Activated gamma-delta T cell (primary cell): Measurements from ENCODE around the gene RIC1.
"Not testable (repeated sequence)": the region's sequence is repeated elsewhere in the genome, so short reads cannot be mapped to it uniquely, and the experiment has no call there.

ENCODE experiments used
- DNase-seq: peaks from one replicate; lab custom pipeline; 2025; lab: John Stamatoyannopoulos, UW

The RIC1 gene

DNA sequence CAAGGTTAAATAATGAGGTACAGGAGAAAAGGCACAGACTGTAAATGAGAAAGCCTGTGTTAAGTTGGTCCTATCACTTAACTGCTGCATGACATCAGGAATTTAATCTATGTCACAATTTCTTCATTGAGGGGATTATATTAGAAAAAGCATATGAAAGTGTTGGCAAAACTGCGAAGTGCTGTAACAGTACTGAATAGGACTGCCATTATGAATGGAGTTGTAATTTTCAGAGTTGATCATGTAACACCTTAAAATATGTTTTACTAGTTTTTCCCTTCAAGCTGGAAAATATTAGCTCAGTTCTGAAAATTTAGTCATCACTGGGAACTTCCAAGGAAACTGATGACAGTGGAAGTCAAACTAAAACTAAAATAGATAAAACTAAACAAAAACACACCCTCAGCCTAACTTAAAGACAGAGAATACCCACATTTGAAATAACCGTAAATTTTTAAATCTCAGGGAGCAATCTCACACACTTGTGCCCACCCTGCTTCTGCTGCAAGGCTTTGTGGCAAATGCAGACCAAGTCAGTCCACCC lies 158.9 kb downstream of the RIC1 start:
- no peak for DNase-seq

DNA sequence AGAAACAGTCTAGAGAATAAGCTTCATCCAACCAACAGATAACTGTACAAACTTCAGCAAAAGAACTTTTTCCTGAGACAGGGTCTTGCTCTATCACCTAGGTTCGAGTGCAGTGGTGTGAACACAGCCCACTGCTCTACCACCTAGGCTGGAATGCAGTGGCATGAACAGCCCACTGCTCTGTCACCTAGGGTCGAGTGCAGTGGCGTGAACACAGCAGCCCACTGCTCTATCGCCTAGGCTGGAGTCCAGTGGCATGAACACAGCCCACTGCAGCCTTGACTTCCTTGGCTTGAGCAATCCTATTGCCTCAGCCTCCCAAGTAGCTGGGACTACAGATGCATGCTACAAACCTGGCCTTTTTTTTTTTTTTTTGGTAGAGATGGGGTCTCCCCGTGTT lies 160.6 kb downstream of the RIC1 start:
- no peak for DNase-seq

DNA sequence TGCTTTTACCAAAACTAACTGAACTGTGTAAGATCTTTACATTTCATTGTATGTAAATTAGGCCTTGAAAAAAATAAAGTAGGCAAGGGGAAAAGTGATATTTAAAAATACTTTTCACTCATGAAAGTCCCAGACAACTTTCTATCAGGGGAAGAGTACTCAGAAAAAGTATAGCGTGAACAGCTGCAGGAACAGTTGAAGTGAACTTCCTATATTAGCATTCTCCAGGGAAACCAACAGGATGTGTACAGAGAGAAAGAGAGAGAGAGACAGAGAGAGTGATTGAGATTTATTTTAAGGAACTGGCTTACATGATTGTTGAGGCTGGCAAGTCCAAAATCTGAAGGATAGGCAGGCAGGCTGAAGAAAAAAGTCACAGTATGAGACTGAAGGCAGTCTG lies 162.0 kb downstream of the RIC1 start:
- no peak for DNase-seq

DNA sequence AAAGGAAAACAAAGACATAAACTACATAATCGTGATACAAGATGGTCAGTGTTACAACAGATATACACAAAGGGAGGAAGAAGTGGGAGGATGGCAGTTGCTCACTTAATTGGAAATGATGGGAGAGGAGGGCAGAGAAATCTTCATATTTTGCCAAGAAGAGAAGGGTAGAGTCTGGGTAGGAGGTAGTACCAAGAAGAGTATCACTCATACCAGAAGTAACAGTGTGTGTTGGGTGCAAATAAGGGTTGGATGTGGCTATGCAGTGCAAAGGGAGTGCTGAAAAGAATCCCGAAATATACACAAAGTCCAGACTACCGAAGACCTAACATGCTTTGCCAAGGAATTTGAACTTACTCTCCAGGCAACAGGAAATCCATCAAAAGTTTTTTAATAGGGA lies 163.0 kb downstream of the RIC1 start:
- no peak for DNase-seq

DNA sequence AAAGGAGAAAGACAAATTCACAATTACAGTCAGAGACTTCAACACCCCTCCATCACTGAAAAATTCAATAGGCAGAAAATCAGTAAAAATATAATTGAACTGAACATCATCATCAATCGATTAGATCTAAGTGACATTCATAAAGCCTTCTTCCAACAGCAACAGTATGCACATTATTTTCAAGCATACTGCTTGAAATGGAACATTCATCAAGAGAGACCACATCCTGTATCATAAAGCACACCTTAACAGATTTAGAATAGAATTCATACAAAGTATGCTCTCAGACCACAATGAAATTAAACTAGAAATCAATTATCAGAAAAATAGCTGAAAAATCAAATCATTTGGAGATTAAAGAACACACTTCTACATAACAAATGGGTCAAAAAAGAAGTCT lies 164.9 kb downstream of the RIC1 start:
- no peak for DNase-seq

DNA sequence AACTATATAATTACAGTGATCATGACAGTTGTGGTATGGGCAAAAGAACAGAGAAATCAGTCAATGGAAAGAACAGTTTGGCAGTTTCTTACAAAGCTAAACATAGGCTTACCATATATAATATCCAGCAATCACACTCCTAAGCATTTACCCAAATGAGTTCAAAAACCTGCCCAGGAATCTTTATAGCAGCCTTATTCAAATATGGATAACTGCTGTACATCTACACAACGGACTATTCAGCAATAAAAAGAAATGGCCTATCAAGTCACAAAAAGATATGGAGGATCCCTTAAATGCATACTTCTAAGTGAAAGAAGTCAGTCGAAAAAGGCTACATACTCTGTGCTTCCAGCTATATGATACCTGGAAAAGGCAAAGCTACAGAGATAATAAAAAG lies 167.4 kb downstream of the RIC1 start:
- DNase-seq, result no peak

DNA sequence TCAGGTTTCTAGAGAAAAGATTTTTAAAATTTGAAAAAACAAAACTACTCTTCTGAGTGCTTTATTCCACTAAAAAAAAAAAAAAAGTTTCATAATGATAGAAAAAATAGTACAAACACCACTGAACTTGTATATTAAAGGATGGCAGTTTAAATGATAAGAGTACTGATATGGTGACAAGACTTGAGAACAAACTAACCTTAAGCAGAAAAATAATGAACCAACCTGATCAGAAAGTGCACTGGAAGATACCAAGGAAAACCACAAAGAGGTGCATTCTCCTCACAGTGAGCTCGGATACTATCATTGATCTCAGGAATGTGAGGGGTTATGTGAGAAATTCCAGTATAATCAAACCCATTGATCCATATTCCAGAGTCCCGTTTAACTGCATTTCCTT lies 169.7 kb downstream of the RIC1 start:
- no peak for DNase-seq

DNA sequence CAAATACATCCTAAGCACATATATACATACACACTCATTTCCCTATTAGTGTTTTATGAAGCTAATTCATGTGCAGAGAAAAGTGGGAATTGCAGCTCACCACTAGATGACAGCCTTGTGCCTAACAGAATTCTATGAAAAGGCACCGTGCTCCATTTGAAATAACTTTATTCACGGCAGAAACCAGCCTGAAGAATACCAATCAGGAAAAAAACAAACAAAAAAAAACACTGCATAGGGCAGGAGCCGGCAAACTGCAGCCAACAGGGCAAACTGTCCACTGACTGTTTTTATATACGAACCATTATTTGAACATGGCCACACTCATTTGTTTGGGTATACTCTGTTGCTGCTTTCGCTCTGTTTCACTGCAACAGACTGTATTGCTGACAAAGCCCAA lies 170.4 kb downstream of the RIC1 start:
- no peak for DNase-seq

DNA sequence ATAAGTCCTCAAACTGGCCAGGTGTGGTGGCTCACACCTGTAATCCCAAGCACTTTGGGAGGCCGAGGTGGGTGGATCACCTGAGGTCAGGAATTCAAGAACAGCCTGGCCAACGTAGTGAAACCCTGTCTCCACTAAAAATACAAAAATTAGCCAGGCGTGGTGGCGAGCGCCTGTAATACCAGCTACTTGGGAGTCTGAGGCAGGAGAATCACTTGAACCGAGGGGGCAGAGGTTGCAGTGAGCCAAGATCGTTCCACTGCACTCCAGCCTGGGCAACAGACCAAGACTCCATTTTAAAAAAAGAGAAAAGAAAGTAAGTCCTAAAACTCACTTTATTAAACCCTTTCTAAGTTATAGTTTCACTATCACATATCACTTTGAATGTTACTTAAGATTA lies 171.5 kb downstream of the RIC1 start:
- not testable (repeated sequence) for DNase-seq

DNA sequence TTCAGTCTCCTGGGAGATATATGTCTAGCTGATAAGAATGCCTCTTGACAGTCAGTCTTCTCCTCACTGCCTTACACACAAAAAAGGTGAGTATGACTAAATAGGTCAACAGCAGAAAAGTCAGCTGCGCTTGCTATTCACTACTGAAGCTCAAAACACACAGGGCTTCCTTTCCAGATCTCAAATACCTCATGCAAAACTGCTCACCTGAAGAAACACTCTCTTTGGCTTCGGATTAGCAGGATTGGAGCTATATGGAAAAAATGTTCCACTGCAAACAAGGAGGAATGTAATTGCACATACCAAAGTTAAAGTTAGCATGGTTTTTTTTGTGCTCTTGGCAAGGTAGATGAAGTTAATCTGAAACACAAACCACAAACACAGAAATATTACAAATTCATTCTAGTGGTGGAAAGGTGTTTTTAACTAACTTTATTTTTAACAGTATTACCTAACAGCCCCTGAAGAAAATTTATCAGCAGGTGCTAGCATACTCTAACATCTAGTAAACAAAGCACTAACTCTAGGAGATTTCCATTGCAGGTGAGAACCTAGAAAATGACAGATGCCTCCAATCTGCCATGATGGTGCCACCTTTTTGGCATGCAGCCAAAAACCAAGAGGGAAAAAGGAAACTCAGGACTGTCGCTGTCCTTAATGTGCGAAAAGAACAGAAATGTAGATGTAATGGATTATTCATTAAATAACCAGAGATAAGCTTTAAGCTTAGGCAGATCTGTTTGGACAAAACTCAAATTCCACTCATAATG lies 172.2 kb downstream of the RIC1 start:
- no peak for DNase-seq

DNA sequence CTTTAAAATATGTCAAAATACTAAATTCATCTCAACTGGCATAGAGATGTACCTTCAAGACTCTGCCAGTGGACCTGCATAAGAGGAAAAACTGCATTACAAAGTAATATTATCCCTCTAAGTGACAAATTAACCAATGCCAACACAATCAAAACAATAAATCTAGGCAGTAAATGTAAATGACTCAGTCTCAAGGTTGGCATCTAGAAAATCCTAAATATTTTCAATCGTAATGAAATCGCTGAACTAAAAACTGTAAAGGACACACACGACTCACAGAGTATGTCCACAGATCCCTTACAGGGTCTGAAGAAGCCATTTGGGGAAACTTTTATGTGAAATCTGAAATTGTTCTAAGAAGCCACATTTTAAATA lies 172.8 kb downstream of the RIC1 start:
- DNase-seq, result no peak

DNA sequence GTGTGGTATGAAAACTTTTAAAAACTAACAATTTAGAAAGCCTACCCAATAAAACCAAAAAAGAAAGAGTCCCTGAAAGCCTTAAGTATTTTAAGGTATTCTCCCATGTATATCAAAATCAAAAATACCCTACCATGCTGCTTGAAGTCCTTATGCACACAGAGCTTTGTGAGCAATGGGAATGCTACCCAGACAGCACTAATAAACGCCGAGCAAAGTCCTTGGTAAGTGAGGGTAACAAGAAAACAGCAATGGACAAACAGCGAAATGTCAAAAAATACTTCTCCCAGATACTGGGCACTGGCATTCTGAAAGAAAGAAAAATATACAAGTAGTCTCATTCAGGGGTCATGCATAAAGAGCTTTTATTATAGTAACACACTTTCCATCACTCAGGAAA lies 176.6 kb downstream of the RIC1 start:
- DNase-seq, result no peak

DNA sequence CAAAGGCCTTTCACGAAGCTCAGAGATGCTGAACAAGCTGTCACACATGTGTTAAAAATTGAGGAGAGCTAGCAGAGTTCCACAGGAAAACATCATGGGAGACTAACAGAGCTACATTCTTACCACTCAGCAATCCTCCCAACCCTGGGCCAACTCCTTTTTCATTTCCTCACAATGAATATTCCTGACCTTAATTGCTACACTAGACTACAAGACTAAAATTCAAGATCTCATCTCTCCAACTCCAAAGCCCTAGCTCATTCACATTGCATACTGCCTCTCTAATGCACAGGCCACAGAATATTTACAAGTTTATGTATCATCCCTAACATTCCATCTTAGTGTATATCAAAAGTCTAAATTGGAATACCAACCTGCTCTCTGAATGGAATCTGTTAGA lies 182.8 kb downstream of the RIC1 start:
- DNase-seq, result no peak

DNA sequence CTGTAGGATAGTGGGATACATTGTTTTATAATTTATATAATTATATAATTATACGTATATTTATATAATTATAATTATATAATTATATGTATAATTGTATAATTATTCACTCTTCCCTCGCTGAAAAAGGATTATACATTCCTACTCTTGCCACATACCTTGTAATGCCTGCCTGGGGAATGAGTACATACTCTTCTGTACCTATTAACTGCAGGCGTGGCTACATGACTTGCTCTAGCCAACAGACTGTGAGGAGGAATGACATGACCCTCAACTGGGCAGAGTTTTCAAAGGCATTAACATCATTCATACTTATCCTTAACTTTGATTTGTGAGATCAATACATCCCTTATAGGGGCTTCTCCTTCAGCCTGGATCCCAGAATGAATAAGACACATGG lies 184.9 kb downstream of the RIC1 start:
- DNase-seq, result no peak

DNA sequence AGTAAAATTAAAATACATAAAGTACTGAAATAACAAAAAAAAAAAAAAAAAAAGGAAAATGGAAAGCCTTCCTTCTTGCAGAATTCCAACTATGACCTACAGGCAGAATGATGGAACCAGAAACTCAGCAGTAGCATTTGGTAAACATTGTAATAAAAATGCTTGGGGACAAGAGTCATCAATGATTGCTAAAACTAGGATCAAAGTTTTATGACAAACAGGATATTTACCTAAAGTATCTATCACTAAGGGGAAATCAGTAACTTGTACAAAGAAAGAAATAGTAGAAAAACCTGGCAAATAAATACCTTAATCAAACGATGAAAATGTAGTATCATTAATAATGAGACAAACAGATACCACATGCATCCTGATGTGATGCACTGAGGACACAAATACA lies 186.6 kb downstream of the RIC1 start:
- no peak for DNase-seq

DNA sequence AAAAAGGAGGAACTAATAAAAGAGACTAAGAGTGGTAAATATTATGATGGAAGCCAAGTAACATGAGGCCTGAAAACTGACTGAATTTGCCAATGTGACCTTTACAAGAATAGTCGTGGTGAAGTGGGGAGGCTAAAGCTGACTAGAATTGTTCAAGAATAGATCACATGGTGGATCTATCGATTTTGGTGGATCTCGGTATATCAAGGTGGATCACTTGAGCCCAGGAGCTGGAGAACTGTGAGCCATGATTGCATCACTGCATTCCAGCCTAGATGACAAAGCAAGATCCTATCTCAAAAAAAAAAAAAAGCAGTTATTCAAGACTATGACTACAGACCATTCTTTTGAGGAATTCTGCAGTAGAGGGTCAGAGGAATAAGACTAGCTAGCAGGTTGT lies 189.0 kb downstream of the RIC1 start:
- DNase-seq, result no peak

DNA sequence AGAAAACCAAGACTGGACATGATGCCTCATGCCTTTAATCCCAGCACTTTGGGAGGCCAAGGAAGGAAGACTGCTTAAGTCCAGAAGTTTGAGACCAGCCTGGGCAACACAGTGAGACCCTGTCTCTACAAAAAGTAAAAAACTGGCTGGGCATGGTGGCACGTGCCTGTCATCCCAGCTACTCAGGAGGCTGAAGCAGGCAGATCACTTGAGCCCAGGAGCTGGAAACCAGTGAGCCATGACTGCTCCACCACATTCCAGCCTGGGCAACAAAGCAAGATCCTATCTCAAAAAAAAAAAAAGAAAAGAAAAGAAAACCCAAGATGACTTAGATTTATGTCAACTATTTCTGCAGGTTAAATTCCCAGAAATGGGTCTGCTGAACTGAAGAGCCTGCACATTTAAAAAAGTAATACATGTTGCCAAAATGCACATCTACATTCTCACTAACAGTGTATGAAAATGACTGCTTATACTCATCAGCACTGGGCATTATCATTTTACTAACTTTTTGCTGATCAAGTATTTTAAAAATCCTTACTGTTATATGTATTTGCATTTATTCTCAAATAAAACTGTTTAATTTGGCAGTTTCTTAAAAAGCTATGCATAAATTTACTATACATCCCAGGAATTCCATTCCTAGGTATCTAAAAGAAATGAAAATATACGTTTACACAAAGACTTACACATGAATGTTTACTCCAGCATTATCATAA lies 189.7 kb downstream of the RIC1 start:
- no peak for DNase-seq

DNA sequence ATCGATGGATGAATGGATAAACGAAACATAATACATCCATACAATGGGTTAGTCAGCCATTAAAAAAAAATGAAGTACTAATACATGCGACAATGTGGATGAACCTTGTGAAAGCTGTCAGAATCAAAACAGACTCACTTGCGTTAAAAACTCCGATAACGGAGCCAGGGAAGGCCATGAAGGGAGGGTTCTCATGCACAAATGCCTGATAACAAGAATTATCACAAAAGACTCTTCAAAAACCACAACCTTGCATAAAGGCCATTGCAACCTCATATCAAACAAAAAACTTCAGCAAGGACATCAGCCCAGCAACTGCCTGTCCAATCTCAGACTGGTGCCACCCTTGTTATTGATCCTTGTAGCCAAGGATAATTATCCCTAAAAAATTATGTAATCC lies 190.3 kb downstream of the RIC1 start:
- DNase-seq, result no peak

DNA sequence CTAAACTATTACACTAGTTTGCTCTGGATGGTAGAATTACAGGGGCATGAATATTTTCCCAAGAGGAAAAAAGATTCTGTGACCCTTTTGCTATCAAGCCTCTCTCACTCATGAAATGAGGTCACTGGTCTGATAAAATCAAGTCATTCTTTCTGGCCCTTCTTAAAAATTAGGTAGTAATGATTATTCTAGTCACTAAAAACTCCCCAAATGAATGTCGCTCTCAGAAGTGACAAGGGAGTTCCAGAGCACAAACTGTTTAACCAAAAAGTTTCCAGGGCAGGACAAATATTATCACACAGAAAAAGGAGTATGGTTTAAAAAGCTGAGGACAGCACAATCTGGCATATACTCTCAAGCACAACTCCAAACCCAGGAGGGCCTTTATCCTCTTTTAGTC lies 191.5 kb downstream of the RIC1 start:
- DNase-seq, result no peak

DNA sequence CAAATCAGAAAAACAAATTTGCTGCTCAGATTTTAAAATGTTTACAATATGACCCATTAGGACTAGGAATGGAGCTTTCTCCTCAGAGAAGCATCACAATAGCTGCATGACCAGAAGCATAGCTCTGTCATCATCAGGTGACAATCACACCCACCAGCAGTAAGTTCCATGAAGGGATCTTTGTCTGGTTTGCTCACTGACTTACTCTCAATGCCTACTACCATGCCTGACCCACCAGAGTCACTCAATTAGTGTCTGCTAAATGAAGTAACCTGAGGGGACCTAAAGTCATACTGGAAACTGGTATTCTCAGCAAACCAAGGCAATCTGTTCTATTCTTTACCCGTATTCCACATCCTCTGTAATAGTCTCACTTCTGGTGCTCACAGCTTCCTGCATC lies 196.3 kb downstream of the RIC1 start:
- no peak for DNase-seq
